ENCODE measurements around the gene EHF.

DNA sequence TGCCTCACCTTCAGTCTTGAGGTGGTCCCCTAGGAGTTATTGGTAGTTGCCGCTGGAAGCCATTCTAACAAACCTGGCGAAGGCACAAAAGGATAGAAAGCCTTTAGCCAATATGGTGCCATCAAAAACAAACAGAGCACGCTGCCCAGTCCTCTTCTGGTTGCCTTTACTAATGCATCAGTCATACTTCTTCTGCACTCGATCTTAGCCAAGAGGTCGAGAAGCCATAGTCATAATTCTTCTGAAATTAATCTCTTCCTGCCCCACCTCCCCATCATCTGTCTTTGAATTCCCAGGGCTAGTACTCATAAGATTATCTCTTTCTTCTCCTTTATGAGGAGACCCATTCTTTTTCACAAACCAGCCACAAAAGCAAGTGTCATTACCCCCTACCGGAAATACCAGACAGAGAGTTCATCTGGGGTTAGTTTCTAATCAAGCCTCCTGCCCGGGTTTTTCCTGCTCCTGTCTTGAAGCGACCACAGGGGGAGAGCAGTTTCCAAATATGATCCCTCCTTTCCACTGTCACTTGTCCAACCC lies 21.4 kb upstream of the EHF start:
- TF ChIP-seq POLR2AphosphoS5 (IDR thresholded peaks at IDR 0.05) (no peak), CTCF (IDR thresholded peaks at IDR 0.05) (no peak)

Data from prostate gland (tissue), 2 donors.